M059J (cell line): Measurements from ENCODE around the gene HRH1. TPM values are rescaled to one million over a fixed set of nuclear protein-coding genes. Genes with fewer than 3 reads are reported as not detected.

Experiments used
- DNase-seq: peaks from one replicate; pipeline ENCODE4 v3.0.0-alpha.2; 2012; ENCODE audit warnings: low read depth
- total RNA-seq: library from RNA; depleted of rRNA; stranded (reverse); fragments of >200 nt; shearing (Covaris generic); gene quantifications from 2 replicates; pipeline ENCODE4 v1.2.3, GENCODE V29; 2014; rRNA removed

Gene HRH1
- total RNA-seq, 1 experiment from 2014 or later, result 21.8 TPM

DNA sequence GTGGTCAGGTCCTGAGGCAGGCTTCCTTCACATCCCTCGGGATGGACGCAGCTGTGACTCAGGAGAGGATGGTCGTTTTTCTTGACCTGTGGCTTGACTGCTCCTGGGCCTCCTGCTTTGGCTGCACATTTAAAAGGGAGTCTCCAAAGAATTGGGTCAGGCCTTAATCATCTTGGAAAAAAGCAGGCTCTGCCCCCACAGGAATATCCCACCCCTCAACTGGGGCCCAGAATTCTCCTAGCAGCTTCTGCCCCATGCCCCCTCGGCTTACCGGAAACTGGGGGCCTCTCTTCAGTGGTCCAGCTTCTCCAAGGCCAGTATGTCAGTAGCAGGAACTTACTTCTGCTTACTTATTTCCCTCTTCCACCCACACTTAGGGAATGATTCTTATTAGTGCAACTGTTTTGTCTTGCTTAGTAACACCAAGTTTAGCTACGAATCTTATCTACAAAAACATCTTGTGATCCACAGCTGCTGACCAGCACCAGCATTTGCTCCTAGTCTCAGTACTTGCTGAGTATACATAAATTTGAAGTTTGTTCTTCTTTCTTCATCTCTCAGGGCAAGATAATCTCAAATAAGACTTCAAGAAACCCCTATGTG is 153.6 kb downstream of the HRH1 start:
- no peak for DNase-seq

DNA sequence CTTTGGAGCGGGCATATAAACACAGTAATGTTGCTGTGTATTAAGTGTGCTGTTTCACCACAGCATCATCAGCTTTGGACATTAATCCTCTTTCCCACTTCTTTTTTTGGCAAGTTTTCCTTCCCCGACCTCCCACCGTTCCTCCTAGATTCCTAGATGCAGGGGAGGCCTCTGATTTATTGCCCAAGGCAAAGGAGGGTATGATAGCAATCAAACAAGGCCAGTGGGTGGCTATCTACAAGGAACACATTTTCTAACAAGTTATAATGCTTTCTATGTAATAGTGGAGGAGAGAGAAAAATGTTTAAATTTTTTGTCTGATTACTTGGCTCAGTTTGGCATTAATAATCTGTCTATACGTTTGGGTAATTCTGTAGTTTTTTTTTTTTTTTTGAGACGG is 156.0 kb downstream of the HRH1 start:
- DNase-seq, result no peak

DNA sequence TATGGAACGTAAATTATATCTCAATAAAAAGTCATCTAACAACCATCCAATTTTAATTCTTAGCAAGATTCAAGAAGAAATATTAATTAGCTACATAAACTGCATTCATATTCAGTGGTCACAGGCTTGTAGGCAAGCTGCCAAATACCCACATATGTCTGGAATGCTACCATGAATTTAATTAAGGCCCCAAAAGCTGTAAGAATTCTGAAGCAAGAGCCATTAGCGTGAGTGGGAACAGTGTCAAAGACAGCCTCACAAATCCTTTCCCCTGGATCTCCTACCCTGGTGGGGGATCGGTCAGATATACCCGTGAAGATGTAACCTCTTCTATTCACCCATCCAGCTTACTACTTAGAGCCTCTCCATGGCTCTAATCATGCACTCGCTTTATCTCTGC is 157.9 kb downstream of the HRH1 start:
- no peak for DNase-seq

Other genes with a start within 250 kb of the HRH1 start
- not detected in 2 replicates for gene SLC6A1, start 161.7 kb upstream of the HRH1 start, total RNA-seq
- gene ATG7, start 117.9 kb downstream of the HRH1 start, total RNA-seq, result 36.8 and 68.7 TPM in 2 replicates